Measurements from ENCODE around the gene FOXS1. TPM values are rescaled to one million over a fixed set of nuclear protein-coding genes. Genes with fewer than 3 reads are reported as not detected.
A peak's percentile ranks its signal among the peaks of the same experiment; 100 is the strongest.
"Not testable (repeated sequence)": the region's sequence is repeated elsewhere in the genome, so short reads cannot be mapped to it uniquely, and the experiment has no call there.

FOXS1 gene
- total RNA-seq, 1 donor from 2014 or later = 0.20 TPM

- peak; percentile 76 to 85 for DNase-seq (ENCODE audit: low read depth in 2 of 2)
Observed at GRCh38 chr20:31823360-31824124, 21.9 kb downstream of the FOXS1 start.

- DNase-seq (ENCODE audit: low read depth in 2 of 2) = peak; percentile 66 to 87
Observed at GRCh38 chr20:31822421-31823330, 22.7 kb downstream of the FOXS1 start.

DNA sequence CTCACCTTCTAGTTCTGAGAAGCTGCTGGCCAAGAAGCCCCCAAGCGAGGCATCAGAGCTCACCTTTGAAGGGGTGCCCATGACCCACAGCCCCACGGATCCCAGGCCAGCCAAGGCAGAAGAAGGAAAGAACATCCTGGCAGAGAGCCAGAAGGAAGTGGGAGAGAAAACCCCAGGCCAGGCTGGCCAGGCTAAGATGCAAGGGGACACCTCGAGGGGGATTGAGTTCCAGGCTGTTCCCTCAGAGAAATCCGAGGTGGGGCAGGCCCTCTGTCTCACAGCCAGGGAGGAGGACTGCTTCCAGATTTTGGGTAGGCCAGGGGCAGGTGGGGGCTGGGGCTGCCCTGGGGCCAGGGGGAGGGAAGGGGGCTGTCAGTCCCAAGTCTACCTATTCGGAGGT is 24.0 kb downstream of the FOXS1 start:
- no peak for DNase-seq (ENCODE audit: low read depth in 2 of 2)

GRCh38 chr20:31820228-31820627 is 25.2 kb downstream of the FOXS1 start:
- no peak for DNase-seq (ENCODE audit: low read depth in 2 of 2)

- no peak for DNase-seq (ENCODE audit: low read depth in 2 of 2)
Observed at GRCh38 chr20:31819083-31819784, 26.2 kb downstream of the FOXS1 start, which contains the start of gene MYLK2. TSS of gene MYLK2 (plus strand) at chr20:31819356. CDS start at chr20:31819581, 225 bp downstream.

DNA sequence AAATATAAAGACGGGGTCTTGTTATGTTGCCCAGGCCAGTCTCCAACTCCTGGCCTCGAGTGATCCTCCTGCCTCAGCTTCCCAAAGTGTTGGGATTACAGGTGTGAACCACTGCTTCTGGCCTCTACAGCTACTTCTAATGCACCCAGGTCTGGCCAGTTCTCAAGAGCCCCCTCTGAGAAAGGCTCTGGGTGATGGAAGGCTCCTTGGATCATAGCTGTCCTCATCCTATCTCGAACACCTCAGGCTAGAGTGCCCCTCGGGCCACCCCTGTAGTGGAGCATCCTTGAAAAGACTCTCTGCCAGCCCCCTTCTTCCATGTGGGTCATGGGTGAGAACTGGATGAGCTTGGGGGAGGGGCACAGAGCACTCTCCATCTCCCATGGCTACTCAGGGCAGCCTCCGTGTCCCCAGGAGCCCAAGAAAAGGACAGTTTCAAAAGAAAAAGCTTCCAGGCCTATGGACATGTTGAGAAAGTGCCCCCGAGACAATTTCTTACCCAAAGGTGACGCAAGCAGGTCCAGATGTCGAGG is 27.0 kb downstream of the FOXS1 start:
- DNase-seq (ENCODE audit: low read depth in 2 of 2) = no peak

GRCh38 chr20:31817461-31817860 is 27.9 kb downstream of the FOXS1 start:
- DNase-seq (ENCODE audit: low read depth in 2 of 2) = no peak

- no peak for DNase-seq (ENCODE audit: low read depth in 2 of 2)
Observed at GRCh38 chr20:31816221-31816620, 29.2 kb downstream of the FOXS1 start.

GRCh38 chr20:31815408-31816188 is 29.8 kb downstream of the FOXS1 start:
- no peak for DNase-seq (ENCODE audit: low read depth in 2 of 2)

GRCh38 chr20:31814142-31814541 is 31.3 kb downstream of the FOXS1 start:
- not testable (repeated sequence) for DNase-seq (ENCODE audit: low read depth in 2 of 2)

- DNase-seq (ENCODE audit: low read depth in 2 of 2) = no peak
Observed at GRCh38 chr20:31813611-31814010, 31.8 kb downstream of the FOXS1 start.

DNA sequence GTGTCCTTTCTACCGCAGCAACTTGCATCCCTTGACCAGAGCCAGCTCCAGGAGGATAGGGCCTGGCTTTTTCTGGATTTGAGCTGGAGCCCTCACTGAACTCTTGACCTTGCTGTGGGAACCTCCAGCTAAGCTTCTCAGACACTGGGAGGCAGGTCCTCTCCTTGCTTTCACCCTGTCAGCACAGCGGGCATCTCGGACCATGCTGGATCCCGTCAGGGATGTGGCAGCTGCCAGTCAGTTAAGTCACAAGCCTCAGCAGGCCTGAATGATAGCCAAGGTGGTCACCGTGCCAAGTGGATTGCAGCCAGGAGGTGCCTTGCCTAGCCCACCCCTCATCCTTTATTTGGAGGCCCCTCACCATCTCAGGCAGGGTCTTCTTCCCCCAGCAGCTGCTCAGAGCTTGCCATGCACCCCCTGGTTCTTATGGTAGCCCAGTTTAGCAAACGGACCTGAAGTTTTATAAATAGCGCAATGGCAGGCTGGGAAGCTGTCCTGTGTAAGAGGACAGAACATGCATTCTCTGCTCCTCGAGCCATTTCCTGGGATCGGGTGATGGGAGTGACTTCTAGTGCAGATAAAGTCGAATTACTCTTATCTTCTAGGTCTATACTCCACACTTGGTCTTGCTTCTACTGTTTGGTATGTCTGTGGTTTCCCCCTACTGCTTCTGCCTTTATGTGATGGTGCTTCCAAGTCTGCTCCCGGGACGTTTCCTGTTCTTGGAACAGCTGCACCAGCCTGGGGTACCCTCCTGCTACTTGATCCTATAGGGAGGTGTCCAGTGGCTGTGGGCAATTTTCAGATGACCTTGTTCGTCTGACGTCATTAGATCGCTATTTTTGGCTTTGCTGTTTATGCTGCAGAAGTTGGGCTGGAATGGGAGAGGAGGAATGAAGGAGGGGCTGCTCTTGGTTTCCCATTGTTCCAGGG is 33.3 kb downstream of the FOXS1 start:
- DNase-seq (ENCODE audit: low read depth in 2 of 2) = peak; percentile 17 to 57

- no peak for DNase-seq (ENCODE audit: low read depth in 2 of 2)
Observed at GRCh38 chr20:31811198-31811597, 34.2 kb downstream of the FOXS1 start.

GRCh38 chr20:31809661-31810060 is 35.7 kb downstream of the FOXS1 start:
- no peak for DNase-seq (ENCODE audit: low read depth in 2 of 2)

DNA sequence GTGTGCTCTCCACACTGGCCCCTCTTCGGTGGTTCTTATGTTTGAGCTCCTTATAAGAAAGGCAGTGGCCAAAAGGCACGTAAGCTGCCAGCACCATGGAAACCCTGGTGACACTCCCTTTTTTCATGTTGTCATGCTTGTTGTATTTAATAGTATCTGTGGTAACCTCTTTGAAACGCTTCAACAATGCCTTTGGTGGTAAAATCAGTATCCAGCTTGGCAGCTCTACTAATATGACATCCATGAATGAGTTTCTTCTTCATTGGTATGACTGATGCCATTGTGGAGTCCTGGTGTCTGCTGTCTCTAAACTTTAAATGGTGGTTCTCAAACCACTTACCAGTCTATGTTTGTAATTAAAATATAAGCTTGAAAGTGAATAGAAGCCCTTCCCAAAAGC is 36.9 kb downstream of the FOXS1 start:
- DNase-seq (ENCODE audit: low read depth in 2 of 2) = no peak

DNA sequence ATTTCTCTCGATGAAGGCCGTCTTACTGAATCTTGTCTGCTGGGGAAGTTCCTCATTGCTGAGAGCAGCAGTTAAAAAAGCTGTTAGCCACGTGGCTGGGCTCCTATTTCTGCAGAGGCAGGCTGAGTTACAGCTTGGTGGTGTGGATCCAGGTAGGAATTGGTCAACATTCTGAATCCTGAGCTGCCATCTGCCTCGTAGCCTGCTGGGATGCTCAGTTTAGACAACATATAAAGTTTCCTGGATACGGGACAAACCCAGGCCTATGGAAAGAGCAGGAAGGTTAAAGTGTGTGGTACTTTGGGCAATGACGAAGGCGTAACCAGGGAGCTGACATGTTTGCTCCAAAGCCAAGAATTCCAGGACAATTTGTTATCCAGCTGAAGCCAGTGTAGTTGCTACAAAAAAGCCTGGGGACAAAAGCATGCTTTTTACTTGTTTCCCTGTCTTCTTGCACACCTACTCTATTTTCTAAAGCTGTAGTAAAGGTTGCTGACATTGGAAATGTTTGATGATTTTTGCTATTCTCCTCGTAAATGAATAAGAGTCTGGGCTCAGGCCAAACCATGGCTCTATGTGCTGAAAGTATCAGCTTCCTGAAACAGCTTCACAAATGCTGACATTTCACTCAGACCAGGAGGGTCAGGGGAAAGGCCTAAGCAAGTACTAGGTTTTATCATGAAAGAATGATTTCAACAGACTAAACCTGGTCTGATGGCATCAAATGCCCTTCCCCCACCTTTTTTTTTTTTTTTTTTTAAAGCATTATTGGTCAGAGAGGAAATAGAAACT is 38.6 kb downstream of the FOXS1 start:
- DNase-seq (ENCODE audit: low read depth in 2 of 2) = peak in 1 of 2 donors; percentile 69

DNA sequence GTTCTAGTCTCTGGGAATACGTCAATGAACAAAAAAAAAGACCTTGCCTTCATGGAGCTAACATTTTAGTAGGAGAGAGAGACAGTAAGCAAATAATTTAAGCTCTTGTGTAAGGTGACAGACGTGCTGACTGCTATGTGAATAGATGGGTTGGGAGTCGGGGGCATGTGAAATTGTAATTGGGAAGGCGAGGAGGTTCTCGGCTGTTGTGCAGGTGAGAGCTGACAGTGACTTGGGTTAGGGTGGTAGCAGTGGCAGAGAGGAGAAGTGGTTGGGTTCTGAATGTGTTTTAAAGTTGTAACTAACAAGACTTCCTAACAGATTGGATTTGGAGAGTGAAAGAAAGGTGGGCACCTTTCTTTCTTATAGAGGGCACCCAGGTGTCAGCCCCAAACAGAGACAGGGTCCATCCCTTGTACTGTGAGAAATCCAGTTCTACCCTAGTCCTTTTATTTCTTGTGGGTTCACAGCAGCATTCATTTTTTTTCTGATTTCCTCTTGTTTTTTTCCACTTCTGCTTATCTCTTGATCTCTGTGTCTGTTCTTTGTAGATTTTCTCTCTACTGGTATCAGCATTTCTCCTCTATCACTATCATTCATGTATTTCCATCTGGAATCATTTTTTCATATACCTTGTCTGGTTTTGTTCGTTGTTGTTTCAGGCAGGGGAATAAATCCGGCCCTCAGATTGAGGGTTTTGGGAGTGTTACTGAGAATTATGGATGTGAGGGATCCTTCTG is 41.7 kb downstream of the FOXS1 start:
- no peak for DNase-seq (ENCODE audit: low read depth in 2 of 2)

GRCh38 chr20:31801508-31801907 is 43.9 kb downstream of the FOXS1 start:
- DNase-seq (ENCODE audit: low read depth in 2 of 2) = no peak

Data from lung microvascular endothelial cell (primary cell).